HG02623 (cell line): ENCODE data around the gene NFKBIB.

ENCODE experiments used
- ATAC-seq: cut with Tn5 transposase; IDR thresholded peaks from one replicate; pipeline ENCODE4 v1.9.1; 2021; ENCODE audit warnings: moderate library complexity; ENCODE audit not compliant: unreplicated experiment

Gene NFKBIB

GRCh38 chr19:38952395-38953165, 52.8 kb downstream of the NFKBIB start:
- ATAC-seq: no peak

DNA sequence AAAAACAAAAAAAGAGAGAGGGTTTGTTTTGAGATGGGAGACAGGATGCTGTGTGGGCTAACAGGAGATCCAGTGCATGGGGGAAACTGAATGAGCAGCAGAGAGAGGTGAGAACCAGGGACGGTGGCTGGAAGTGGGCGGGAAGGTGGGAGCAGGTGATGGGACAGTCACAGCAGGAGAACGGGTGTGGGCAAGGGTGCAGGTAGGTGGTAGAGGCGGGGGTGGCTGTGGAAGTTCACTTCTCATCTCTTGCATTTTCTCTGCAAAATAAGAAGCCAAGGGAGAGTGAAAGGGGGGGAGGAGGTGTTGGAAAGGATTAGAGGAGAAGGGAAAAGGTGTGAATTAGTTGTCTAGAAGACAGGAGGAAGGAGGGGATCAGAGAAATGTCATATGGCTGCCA, 53.9 kb downstream of the NFKBIB start:
- no peak for ATAC-seq

DNA sequence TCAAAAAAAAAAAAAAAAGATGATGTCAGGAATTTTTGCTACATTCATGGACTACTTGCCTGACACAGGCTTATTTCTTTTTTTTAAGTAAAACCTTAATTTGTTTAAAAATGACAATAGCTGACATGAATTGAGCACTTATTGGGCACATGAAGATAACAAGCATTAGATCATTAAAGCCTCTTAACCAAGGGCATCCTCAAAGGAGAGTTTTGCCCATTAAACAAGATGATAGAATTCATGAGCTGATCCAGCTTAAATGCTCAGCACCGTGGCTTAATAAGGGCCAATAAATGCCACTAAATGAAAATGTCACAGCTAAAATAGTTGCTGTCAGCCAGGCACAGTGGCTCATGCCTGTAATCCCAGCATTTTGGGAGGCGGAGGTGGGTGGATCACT, 56.5 kb downstream of the NFKBIB start:
- no peak for ATAC-seq

- no peak for ATAC-seq
These were observed 58.5 kb downstream of the NFKBIB start for GRCh38 chr19:38958301-38958700.
